GM19463 (cell line): ENCODE measurements around the gene RAB30.
"Not testable (repeated sequence)": the region's sequence is repeated elsewhere in the genome, so short reads cannot be mapped to it uniquely, and the experiment has no call there.

Experiments
- ATAC-seq: cut with Tn5 transposase; IDR thresholded peaks from one replicate; pipeline ENCODE4 v1.9.1; 2021; ENCODE audit warnings: mild to moderate bottlenecking, moderate library complexity; ENCODE audit not compliant: unreplicated experiment

RAB30 gene

DNA sequence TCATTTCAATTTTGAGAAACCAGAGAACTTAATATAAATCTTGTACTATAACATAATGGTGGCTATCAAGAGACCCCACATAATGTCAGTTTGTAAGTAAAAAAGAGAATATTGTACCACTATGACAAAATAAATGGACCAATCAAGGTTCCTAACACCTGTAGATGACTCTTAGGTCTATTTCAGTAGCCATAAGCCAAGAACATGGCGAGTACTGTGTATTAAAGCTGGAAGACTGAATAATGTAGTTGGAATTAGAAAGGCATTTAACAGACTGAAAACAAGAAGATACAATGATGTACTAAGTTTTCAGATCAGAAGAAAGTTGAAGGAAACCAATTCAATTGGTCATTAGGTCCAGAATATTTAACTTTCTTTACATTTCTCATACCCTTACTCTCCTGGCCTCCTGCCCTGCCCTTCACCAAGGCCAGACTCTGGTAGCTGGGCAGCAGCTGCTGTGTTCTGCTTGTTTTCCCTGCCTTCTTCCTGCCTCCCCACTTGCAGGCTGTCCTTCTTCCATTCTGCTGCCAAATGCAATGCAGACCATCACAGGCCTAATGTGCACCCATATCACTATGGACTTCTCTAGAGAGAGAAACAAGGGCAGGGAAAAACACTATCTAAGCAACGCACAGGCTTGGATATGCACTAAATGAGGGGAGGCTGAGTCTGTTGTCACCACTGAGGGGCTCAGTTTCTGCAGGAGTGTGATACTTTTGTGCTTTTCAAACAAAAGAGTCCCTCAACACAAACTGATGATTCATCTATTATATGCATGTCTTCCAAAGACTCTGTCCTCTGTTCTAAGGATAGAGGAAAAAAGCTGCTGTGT, 60.1 kb downstream of the RAB30 start:
- ATAC-seq: no peak

DNA sequence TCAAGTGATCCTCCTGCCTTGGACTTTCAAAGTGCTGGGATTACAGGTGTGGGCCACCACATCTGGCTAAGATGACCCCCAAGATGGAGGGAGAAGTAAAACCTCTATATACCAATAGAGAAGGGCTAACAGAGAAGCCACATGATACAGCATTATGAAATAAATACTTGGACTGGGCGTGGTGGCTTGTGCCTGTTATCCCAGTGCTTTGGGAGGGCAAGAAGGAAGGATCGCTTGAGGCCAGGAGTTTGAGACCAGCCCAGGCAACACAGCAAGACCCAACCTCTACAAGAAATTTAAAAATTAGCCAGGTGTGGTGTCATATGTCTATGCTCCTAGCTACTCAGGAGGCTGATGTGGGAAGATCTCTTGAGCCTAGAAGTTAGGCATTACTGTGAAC, 61.7 kb downstream of the RAB30 start:
- no peak for ATAC-seq

DNA sequence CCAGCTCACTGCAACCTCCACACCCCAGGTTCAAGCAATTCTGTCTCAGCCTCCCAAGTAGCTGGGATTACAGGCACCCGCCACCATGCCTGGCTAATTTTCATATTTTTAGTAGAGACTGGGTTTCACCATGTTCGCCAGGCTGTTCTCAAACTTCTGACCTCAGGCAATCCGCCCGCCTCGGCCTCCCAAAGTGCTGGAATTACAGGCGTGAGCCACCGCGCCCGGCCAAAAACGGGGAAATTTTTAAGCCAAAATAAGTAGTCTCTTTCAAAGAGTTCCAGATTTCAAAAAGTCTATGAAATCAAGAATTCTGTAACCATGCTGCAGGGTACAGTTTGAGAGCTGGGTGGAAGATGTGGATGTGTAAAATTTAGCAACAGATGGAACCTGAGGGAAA, 62.6 kb downstream of the RAB30 start:
- ATAC-seq: not testable (repeated sequence)

GRCh38 chr11:83008581-83008923, 63.1 kb downstream of the RAB30 start:
- ATAC-seq: no peak

GRCh38 chr11:83007909-83008580, 63.7 kb downstream of the RAB30 start:
- no peak for ATAC-seq

DNA sequence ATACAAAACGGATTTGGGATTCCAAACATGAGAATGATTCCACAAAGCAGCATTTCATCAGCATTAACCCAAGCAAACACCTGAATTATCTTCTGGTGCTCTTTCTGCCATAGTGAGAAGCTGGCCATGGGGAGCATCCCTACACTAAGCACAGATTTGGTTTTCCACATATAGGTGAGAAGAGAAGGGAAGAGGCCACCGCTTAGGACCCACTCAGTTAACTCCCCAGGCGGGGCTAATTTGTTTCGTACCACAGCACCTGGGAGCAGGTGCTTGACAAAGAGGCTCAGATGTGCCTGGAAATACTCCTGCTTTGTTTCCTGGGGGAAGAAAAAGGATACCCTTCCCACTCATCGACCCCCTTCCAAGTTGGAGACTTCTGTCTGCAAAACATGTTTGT, 64.2 kb downstream of the RAB30 start:
- ATAC-seq: no peak

DNA sequence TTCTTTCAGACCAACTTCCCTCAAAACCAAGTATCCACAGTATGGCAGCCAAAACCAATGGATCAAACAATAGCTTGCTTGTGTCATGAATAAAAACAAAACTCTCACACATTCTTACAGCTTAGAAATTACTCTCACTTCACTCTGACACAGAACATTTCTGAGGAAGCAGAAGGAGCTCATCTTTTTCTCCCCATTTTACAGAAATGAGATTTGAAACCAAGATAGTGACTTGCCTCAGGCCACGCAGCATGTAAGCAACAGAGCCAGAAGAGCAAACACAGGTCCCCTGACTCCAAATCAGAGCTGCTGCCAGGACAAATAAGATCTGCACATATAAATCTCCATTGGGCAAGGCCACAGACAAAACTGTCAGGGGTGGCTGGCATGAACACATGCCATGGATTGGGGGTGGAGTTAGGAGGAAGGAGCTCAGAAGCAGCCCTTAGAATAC, 64.8 kb downstream of the RAB30 start:
- ATAC-seq: peak; percentile 59

DNA sequence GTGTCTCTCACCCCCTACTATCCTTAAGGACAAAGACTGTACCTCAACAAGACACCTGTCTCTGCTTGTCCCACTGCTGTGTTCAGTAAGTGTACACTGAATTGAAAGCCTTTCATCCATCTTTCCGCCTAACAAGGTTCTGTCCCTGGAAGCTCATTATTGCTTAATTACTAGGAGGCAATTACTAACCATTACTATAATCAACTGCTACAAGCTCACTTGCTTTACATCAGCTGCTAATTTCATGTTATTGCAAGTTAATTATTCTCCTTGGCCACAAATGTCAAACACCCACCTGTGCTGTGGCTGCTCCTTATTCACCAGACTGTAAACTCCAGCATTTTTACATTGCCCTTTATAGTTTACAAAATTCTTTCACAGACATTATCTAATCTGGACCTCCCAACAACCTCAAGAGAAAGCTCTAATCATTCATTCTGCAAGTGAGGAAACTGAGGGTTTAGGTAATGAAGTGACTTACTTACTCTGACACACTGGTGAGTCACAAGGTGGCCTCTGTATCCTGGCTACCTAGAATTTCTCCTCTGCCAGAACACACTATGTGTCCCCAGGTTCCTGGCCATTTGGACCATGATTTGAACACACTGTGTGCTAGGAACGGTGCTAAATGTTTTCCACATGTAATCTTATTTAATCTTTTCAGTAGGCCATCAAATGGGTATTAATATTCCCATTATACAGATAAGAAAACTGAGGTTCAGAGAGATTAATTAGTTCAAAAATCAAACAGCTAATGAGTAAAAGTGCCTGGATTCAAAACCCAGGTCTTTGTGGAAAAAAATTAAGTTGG, 66.7 kb downstream of the RAB30 start:
- ATAC-seq: peak; percentile 30

- no peak for ATAC-seq
Observed at GRCh38 chr11:83002522-83002921, 69.2 kb downstream of the RAB30 start.

DNA sequence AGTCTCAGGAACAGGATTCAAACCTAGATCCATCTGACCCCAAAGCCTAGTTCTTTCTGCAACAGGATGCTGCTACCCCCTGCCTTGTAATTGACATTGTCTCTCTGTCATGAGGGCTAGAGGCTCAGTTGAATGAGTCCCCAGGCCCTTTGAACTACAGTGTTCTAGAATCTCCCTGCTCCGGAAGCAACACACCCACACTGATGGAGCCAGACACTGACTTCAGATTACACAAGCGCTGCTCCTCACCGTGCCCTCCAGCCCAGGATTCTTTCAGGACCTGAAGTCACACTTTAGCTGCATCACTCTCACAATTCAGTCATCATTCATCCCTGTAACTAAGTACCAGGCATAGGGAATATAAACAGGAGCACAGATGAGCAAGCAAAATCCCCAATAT, 69.6 kb downstream of the RAB30 start:
- ATAC-seq: no peak

- ATAC-seq: no peak
Observed at GRCh38 chr11:83000381-83000780, 71.3 kb downstream of the RAB30 start.

- ATAC-seq: no peak
Observed at GRCh38 chr11:82999232-82999631, 72.5 kb downstream of the RAB30 start.

DNA sequence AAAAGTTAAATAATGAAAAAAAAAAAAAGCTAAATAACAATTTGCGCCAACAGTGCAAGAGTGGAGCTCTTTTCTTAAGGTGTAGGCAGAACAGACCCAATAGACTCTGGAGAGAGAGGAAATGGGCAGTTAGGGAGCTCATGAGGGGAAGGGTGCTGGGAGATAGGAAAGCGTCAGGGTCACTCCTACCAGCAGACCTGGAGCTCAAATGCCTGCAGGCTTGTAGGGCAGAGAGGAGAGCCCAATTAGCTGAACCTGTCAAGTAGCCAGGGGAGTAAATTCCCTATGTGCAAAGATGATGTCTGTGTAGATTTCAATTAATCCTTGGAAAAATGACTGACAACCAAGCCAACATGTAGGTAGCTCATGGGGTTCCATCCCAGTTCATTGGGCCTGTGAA, 73.0 kb downstream of the RAB30 start:
- ATAC-seq: no peak

DNA sequence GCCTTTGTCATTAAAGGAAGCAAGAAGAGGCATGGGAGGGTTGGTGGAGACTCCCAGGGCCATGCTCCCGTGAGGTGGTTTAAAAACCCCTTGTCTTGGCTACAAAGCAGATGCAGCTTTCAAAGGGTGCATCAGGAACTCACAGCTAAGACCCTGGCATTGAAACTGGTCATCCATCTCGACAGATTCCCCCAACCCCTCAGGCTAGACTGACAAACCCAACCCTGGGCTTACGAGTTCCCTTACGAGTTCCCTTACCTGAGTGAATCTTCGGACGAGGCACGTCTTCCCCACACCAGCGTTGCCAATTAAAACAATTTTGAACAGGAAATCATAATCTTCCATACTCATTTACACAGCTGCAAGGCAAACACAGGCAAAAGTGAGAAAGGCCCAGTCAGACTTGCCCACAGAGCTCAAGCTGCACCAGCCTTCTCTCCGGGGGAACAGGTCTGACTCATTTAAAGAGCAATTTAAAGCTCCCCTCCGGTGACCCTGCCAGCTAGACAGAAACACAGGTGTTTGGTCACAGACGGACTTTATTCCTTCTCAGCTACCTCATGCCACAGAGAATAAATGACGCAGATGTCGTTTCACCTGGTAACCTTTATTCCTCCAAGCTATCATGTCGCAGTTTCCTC, 74.6 kb downstream of the RAB30 start:
- peak; percentile 82 for ATAC-seq

DNA sequence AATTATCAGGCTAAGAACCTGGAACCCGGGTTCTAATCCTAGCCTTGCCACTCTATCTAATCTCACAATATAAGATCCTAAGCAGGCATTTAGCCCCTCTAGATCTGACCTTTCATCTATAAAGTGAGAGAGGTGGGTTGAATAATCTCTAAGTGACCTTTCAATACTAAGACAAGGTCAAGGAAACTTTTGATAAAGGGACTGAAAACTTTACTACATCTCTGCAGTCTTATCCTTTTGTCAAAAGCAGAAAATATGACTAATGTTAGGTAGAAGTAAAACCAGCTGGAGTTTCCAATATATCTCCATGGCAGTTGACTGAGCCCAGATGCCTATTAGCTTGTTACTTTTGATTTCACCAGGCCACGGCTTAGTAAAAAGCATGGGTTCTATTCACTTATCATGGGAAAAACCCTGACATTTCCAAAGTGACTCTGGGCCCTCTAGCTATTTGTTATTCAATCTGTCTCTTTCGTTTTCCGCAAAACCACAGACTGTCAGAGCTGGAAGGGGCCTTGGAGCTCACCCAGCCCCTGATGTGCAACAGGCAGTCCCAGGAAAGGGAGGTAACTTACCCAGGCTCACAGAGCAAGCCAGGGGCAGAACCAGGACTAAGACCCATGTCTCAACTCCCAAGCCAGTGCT, 75.8 kb downstream of the RAB30 start:
- peak; percentile 25 for ATAC-seq

DNA sequence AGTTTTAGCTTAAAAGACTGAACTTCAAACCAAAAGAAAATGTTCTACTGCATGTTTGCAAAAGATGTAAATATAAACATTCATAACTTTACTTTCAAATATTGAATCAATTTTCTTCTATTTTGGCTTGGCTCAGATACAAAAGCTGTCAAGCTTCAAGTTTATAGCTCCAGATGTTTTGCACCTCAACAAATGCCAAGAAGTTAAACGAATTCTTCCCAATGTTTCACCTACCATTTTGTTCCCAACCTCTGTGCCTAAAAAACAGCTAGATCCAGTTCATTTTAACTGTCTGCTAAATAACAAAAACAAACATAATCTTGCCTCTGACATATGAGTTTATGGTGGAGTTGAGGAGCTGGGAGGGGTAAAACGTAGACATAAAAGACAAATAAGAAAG, 76.5 kb downstream of the RAB30 start:
- no peak for ATAC-seq

DNA sequence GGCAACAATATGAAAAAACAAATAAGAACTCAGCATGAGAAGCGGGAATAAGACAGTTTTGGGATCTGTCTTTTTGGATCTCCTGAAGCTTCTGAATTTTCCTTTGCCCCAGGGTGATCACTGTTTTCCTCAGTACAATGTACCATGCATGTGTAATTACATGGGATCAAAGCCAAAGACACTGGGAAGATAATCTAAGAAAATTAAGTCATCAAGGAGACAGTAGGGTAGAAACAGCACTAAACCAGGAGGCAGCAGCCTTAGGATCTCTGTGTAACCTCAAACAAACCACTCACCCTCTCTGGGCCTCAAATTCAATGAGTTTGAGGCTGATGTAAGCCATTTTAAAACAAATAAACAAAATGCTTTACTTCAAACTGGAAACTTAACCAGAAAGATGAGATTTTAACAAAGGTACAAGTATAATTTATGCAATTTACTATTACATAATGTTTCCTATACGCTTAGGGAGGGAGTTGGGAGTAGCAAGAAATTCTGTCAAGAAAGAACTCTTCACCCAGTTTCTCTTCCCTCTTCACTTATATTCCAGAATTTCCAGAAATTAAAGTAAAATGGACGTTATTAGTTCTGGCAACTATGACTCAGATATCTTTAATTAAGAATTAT, 77.0 kb downstream of the RAB30 start:
- no peak for ATAC-seq

GRCh38 chr11:82992223-82992622, 79.5 kb downstream of the RAB30 start:
- ATAC-seq: no peak

DNA sequence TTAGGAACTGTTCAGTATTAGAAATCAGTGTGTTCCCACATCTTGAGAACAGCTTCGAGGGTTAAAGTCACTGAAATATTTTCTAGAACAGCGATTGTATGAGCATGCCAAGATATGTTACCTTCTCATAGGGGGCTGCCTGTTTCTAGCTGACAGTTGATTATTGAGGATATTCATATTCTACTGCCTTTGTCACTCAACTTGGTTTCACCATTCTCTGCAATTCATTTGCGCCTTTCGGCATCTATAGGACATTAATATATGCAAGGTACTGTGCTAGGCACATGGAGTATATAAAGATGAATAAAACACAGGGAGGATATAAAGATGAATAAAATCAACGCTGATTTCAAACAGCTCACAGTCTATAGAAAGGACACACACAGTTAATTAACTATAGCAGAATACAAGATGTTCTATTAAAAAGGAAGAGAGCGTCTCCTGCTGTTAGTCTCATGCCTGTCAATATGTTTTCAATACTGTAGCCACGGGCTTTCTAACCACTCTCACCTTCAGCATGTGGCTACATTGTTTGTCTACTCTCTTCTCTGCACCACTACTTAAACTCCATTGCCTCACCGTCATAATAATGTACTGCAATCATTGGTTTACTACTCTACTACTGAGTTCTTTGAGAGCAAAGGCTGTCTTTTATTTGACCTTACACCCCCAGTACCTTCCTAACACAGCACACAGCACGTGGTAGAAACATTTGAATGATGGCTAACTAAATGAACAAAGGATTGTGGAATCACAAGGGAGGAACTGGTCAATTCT, 81.9 kb downstream of the RAB30 start:
- no peak for ATAC-seq
